SIG-M5 treated with dmso at 0.1 percent for 504 hours (cell line): Measurements from ENCODE around the gene MOB4.
A peak's percentile ranks its signal among the peaks of the same experiment; 100 is the strongest.
"Not testable (repeated sequence)": the region's sequence is repeated elsewhere in the genome, so short reads cannot be mapped to it uniquely, and the experiment has no call there.

ENCODE experiments used
- DNase-seq: peaks from one replicate; lab custom pipeline; 2025; ENCODE audit not compliant: unreplicated experiment; lab: John Stamatoyannopoulos, UW

Gene MOB4

GRCh38 chr2:197513915-197514314, 2.0 kb upstream of the MOB4 start:
- no peak for DNase-seq

GRCh38 chr2:197514754-197515153, 1.1 kb upstream of the MOB4 start:
- peak; percentile 28 for DNase-seq

DNA sequence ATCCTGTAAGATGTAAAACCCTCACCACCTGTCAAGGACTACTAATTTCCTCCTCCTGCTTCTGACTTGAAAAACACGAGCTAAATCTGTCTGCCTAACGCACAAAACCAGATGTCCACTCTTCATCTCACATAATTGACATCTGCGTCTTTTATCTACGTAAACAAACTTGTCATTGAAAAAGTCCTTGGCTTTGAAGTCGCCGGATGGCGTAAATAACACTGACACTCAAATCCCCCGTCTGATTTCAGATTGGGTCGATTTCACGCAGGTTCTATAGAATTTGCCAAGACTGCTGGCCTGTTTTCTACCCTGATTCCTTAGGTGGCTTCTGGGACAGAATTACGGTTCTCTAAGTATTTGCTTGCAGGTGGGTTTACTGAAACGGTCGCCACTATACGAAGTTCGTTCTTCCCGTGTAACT, 539 bp upstream of the MOB4 start:
- DNase-seq = no peak

- DNase-seq = no peak
Measured at GRCh38 chr2:197516393-197516761, 511 bp downstream of the MOB4 start.

GRCh38 chr2:197517150-197517549, 1.3 kb downstream of the MOB4 start:
- DNase-seq = no peak

DNA sequence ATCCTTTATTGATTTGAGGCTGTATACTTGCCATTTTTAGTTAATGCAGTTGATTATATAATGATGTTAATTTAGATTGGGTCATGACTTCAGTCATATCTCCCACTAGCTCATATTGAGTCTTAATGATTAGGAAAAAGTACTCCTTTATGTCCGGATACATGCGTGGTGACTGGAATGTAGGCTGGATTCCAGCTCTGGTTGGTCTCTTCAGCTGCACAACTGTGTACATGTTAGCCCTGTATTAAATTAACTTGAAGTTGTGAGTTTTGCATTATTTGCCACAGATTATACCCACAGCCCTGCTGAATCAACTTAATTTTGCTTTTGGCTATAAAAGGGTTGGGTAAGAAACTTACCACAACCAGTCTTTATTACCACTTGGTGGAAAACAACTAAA, 22.5 kb downstream of the MOB4 start:
- no peak for DNase-seq

- no peak for DNase-seq
Measured at GRCh38 chr2:197539734-197540133, 23.9 kb downstream of the MOB4 start.

DNA sequence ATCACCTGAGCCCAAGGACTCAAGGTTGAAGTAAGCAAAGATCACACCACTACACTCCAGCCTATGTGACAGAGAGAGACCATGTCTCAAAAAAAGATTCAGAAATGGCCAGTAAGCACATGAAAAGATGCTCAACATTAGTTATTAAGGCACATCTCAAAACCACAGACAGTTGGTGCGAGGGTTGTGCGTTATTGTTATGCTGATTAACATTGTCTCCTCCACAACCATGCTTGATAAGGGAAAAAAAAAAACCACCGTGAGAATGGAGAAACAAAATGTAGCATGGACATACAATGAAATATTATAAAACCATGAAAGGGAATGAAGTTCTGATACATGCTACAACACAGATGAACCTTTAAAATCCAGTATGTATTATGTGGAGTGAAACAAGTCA, 27.3 kb downstream of the MOB4 start:
- DNase-seq = no peak

- no peak for DNase-seq
Measured at GRCh38 chr2:197547163-197547900, 31.5 kb downstream of the MOB4 start.

DNA sequence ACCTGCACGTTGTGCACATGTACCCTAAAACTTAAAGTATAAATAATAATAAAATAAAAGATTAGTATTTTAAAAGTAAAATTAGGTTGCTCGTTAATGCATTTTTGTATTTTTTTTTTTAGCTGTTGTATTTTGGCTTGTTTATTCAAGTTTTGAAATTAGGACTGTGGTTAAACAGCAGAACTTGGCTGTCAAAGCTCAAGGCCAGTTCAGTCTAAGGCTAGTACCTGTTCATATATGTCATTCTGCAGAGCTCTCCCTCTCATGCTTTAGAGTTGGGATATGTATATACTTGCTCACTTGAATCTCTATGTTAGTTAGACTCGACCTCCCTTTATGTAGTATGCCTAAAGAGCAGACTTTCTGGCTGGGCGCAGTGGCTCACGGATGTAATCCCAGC, 32.7 kb downstream of the MOB4 start:
- no peak for DNase-seq

GRCh38 chr2:197551260-197551659, 35.4 kb downstream of the MOB4 start:
- DNase-seq = not testable (repeated sequence)

- no peak for DNase-seq
Measured at GRCh38 chr2:197555467-197555866, 39.6 kb downstream of the MOB4 start.

- DNase-seq = peak; percentile 40
Measured at GRCh38 chr2:197556456-197556855, 40.6 kb downstream of the MOB4 start.

- no peak for DNase-seq
Measured at GRCh38 chr2:197558393-197558792, 42.5 kb downstream of the MOB4 start.

DNA sequence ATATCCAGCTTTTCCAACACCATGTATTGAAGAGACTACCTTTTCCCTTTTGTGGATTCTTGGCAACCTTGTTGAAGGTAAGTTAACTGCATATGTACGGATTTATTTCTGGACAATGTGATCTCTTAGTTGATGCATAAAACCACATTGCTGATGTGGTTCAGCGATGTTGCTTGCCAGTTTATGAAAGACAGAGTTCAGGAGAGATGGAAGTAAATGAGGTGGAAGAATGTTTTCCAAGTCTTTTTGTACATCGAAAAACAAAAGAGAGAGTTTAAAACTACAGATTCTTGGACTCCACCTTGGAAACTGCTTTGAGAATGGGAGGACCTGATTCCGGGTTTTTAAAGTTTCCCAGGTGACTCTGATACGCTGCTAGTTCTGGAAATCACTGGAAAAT, 43.8 kb downstream of the MOB4 start:
- DNase-seq = no peak

DNA sequence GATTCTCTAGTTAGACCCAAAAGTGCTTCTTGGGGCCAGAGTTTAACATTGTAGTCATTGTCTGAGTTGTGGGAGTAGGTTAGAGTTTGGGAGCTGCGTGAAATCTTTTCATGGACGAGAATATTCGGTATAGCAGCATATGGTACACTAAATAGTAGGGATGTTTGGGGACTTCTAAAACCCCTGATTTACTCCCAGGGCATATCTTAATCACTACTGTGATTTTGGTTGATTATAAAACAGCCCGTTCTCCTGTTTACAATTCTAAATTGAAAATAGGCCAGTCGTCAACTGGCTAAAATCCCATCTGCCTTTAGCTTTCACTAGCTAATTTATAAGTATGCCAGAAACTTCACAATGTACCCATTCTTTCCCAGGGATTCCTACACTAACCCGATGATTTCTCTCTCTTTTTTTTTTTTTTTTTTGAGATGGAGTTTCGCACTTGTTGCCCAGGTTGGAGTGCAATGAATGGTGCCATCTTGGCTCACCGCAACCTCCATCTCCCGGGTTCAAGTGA, 44.3 kb downstream of the MOB4 start:
- no peak for DNase-seq

- no peak for DNase-seq
Measured at GRCh38 chr2:197571627-197572271, 55.9 kb downstream of the MOB4 start.

DNA sequence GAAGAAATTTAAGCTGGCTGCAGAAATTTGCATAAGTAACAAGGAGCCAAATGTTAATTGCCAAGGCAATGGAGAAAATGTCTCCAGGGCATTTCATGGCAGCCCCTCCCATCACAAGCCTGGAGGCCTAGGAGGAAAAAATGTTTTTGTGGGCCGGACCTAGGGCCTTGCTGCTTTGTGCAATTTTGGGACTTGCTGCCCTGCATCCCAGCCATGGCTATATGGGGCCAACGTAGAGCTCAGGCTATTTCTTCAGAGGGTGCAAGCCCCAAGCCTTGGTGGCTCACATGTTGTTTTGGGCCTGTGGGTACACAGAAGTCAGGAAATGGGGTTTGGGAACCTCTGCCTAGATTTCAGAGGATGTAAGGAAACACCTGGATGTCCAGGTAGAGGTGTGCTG, 57.7 kb downstream of the MOB4 start:
- DNase-seq = no peak

GRCh38 chr2:197575987-197576386, 60.1 kb downstream of the MOB4 start:
- no peak for DNase-seq

- no peak for DNase-seq
Measured at GRCh38 chr2:197576631-197577030, 60.8 kb downstream of the MOB4 start.

GRCh38 chr2:197577446-197577845, 61.6 kb downstream of the MOB4 start:
- no peak for DNase-seq

DNA sequence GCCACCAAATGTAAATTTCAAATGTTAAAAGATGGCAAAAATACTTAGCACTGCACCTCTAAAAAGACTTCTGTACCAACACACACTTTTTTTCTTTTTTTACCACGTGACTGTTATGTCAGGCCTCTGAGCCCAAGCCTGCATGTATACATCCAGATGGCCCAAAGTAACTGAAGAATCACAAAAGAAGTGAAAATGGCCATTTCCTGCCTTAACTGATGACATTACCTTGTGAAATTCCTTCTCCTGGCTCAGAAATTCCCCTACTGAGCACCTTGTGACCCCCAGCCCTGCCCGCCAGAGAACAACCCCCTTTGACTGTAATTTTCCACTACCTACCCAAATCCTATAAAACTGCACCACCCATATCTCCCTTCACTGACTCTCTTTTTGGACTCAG, 62.4 kb downstream of the MOB4 start:
- not testable (repeated sequence) for DNase-seq

GRCh38 chr2:197580166-197580565, 64.3 kb downstream of the MOB4 start:
- DNase-seq = not testable (repeated sequence)
